GM23338 (cell line): ENCODE data around the gene DNASE1L1.

Experiments
- CREB1 ChIP-seq: fragments of 250-450 bp; sonication (Bioruptor Pico); IDR thresholded peaks from 2 replicates; pipeline ENCODE4 v1.5.0; 2020; ENCODE audit warnings: low read depth, mild to moderate bottlenecking, moderate library complexity
- CTCF ChIP-seq, 2 experiments: fragments of 200-600 bp in 1 of 2; sonication (generic) in 1 of 2; conservative IDR thresholded peaks; 2 replicates each; pipeline versions ENCODE4 v1.5.1 to v1.6.1; 2016 to 2017; ENCODE audit warnings: antibody characterized with exemption in 2 of 2, low read depth in 2 of 2, mild to moderate bottlenecking in 2 of 2, moderate library complexity in 1 of 2
- ETS1 ChIP-seq: IDR thresholded peaks from 2 replicates; pipeline ENCODE4 v1.6.1; 2016; ENCODE audit warnings: antibody characterized with exemption
- EZH2 ChIP-seq: fragments of 200-600 bp; sonication (generic); IDR thresholded peaks from one replicate; pipeline ENCODE4 v1.8.0; 2017; ENCODE audit warnings: antibody characterized with exemption, mild to moderate bottlenecking, low read depth; ENCODE audit not compliant: unreplicated experiment
- EZH2phosphoT487 ChIP-seq: fragments of 200-600 bp; sonication (generic); IDR thresholded peaks from one replicate; pipeline ENCODE4 v1.8.1; 2018; ENCODE audit warnings: antibody characterized with exemption; ENCODE audit not compliant: unreplicated experiment
- JUNB ChIP-seq: IDR thresholded peaks from one replicate; pipeline ENCODE4 v1.6.1; 2016; ENCODE audit warnings: antibody characterized with exemption; ENCODE audit not compliant: unreplicated experiment
- NANOG ChIP-seq: IDR thresholded peaks from 2 replicates; pipeline ENCODE4 v1.6.1; 2016; ENCODE audit warnings: antibody characterized with exemption, borderline replicate concordance
- POLR2AphosphoS5 ChIP-seq: IDR thresholded peaks from 2 replicates; pipeline ENCODE4 v1.6.1; 2016; ENCODE audit warnings: antibody characterized with exemption, low read depth
- REST ChIP-seq: IDR thresholded peaks from one replicate; pipeline ENCODE4 v1.6.1; 2018; ENCODE audit warnings: antibody characterized with exemption; ENCODE audit not compliant: unreplicated experiment
- STAT1 ChIP-seq: IDR thresholded peaks from one replicate; pipeline ENCODE4 v1.6.1; 2016; ENCODE audit warnings: antibody characterized with exemption; ENCODE audit not compliant: unreplicated experiment
- ZNF114 ChIP-seq: fragments of 250-450 bp; sonication (Bioruptor Pico); IDR thresholded peaks from 2 replicates; pipeline ENCODE4 v1.5.0; 2020; ENCODE audit warnings: mild to moderate bottlenecking, moderate library complexity
- ZNF331 ChIP-seq: fragments of 250-450 bp; sonication (Bioruptor Pico); IDR thresholded peaks from 2 replicates; pipeline ENCODE4 v1.5.0; 2020; ENCODE audit warnings: low read depth, mild to moderate bottlenecking, moderate library complexity
- ZNF462 ChIP-seq: fragments of 250-450 bp; sonication (Bioruptor Pico); IDR thresholded peaks from 2 replicates; pipeline ENCODE4 v1.5.0; 2020; ENCODE audit warnings: mild to moderate bottlenecking, moderate library complexity

- TF ChIP-seq CTCF (conservative IDR thresholded peaks at IDR 0.05; ENCODE audit: low read depth in 2 of 2) (no peak), REST (no peak), NANOG (no peak), EZH2 (no peak), POLR2AphosphoS5 (no peak), ETS1 (no peak), EZH2phosphoT487 (no peak), CREB1 (CRISPR knock-in tag) (no peak), STAT1 (no peak), JUNB (no peak), ZNF114 (CRISPR knock-in tag) (no peak), ZNF331 (CRISPR knock-in tag) (no peak), ZNF462 (CRISPR knock-in tag) (no peak)
These were observed 3.4 kb upstream of the DNASE1L1 start for GRCh38 chrX:154412468-154412867.
